ENCODE results near the gene POMC.
"Not testable (repeated sequence)": the region's sequence is repeated elsewhere in the genome, so short reads cannot be mapped to it uniquely, and the experiment has no call there.

POMC gene

GRCh38 chr2:25168256-25169072 is at the start of gene POMC:
TSS of gene POMC (minus strand) at chr2:25168580. CDS start at chr2:25164772, 3,808 bp downstream.
- no peak for DNase-seq (ENCODE audit: low read depth in 2 of 2)

- DNase-seq (ENCODE audit: low read depth in 2 of 2) = no peak
Observed at GRCh38 chr2:25218100-25218499, 49.7 kb upstream of the POMC start.

GRCh38 chr2:25215948-25216679 is 47.7 kb upstream of the POMC start:
- DNase-seq (ENCODE audit: low read depth in 2 of 2) = peak; percentile 65 to 74

- no peak for DNase-seq (ENCODE audit: low read depth in 2 of 2)
Observed at GRCh38 chr2:25215232-25215631, 46.9 kb upstream of the POMC start.

- no peak for DNase-seq (ENCODE audit: low read depth in 2 of 2)
Observed at GRCh38 chr2:25213229-25213628, 44.8 kb upstream of the POMC start.

- DNase-seq (ENCODE audit: low read depth in 2 of 2) = not testable (repeated sequence)
Observed at GRCh38 chr2:25210923-25211322, 42.5 kb upstream of the POMC start.

GRCh38 chr2:25207078-25207545 is 38.7 kb upstream of the POMC start:
- no peak for DNase-seq (ENCODE audit: low read depth in 2 of 2)

GRCh38 chr2:25204190-25204838 is 35.9 kb upstream of the POMC start:
- DNase-seq (ENCODE audit: low read depth in 2 of 2) = no peak

GRCh38 chr2:25202275-25202674 is 33.9 kb upstream of the POMC start:
- DNase-seq (ENCODE audit: low read depth in 2 of 2) = no peak

- no peak for DNase-seq (ENCODE audit: low read depth in 2 of 2)
Observed at GRCh38 chr2:25201794-25202193, 33.4 kb upstream of the POMC start.

GRCh38 chr2:25201265-25201664 is 32.9 kb upstream of the POMC start:
- DNase-seq (ENCODE audit: low read depth in 2 of 2) = no peak

- DNase-seq (ENCODE audit: low read depth in 2 of 2) = no peak
Observed at GRCh38 chr2:25198576-25198975, 30.2 kb upstream of the POMC start.

GRCh38 chr2:25198209-25198525 is 29.8 kb upstream of the POMC start:
- no peak for DNase-seq (ENCODE audit: low read depth in 2 of 2)

GRCh38 chr2:25197336-25198208 is 29.2 kb upstream of the POMC start:
- DNase-seq (ENCODE audit: low read depth in 2 of 2) = no peak

- no peak for DNase-seq (ENCODE audit: low read depth in 2 of 2)
Observed at GRCh38 chr2:25194576-25195122, 26.3 kb upstream of the POMC start.

GRCh38 chr2:25190536-25190935 is 22.2 kb upstream of the POMC start:
- no peak for DNase-seq (ENCODE audit: low read depth in 2 of 2)

- DNase-seq (ENCODE audit: low read depth in 2 of 2) = no peak
Observed at GRCh38 chr2:25188405-25188804, 20.0 kb upstream of the POMC start.

- DNase-seq (ENCODE audit: low read depth in 2 of 2) = no peak
Observed at GRCh38 chr2:25187729-25188350, 19.5 kb upstream of the POMC start.

- no peak for DNase-seq (ENCODE audit: low read depth in 2 of 2)
Observed at GRCh38 chr2:25184254-25184653, 15.9 kb upstream of the POMC start.

- no peak for DNase-seq (ENCODE audit: low read depth in 2 of 2)
Observed at GRCh38 chr2:25178976-25179375, 10.6 kb upstream of the POMC start.

GRCh38 chr2:25177211-25177611 is 8.8 kb upstream of the POMC start:
- DNase-seq (ENCODE audit: low read depth in 2 of 2) = no peak
